ENCODE results near the gene DLL4. TPM values are rescaled to one million over a fixed set of nuclear protein-coding genes. Genes with fewer than 3 reads are reported as not detected.

Gene DLL4
- total RNA-seq, 4 donors from 2014 or later: 4.2 to 11.2 (median 7.1) TPM

GRCh38 chr15:40925495-40925862, 3.7 kb upstream of the DLL4 start:
- Histone ChIP-seq H3K27ac (no peak overlapping the region), H3K36me3 (no peaks in the 10 kb centered on the region), H3K9me3 (no peaks in the 10 kb centered on the region), H3K4me3 (peak overlapping the region in 1 of 4 donors; percentile 32), H3K27me3 (peaks cover 0 to 55% of the 10 kb centered on the region in 2 donors), H3K4me1 (peaks cover 0 to 52% (median 39%) of the 10 kb centered on the region in 4 donors)
- 15 to 56% methylated on average over 30 of the region's 30 CpGs for WGBS, 2 donors
- TF ChIP-seq EP300 (IDR thresholded peaks at IDR 0.05) (no peak), POLR2A (IDR thresholded peaks at IDR 0.05) (no peak), CTCF (IDR thresholded peaks at IDR 0.05) (no peak)
- DNase-seq (ENCODE audit: low spot score in 2 of 2): no peak

GRCh38 chr15:40925863-40926658, 3.1 kb upstream of the DLL4 start:
- no peak for DNase-seq (ENCODE audit: low spot score in 2 of 2)
- 10 to 14% methylated on average over 49 to 61 of the region's 61 CpGs for WGBS, 2 donors
- Histone ChIP-seq H3K4me1 (peaks cover 0 to 57% (median 44%) of the 10 kb centered on the region in 4 donors), H3K27ac (no peak overlapping the region), H3K27me3 (peaks cover 0 to 61% of the 10 kb centered on the region in 2 donors), H3K9me3 (no peaks in the 10 kb centered on the region), H3K36me3 (no peaks in the 10 kb centered on the region), H3K4me3 (peak overlapping the region in 2 of 4 donors; percentile 20 to 32)
- TF ChIP-seq EP300 (IDR thresholded peaks at IDR 0.05) (no peak), CTCF (IDR thresholded peaks at IDR 0.05) (no peak), POLR2A (IDR thresholded peaks at IDR 0.05) (no peak)

GRCh38 chr15:40926659-40927494, 2.3 kb upstream of the DLL4 start:
- Histone ChIP-seq H3K9me3 (no peaks in the 10 kb centered on the region), H3K27me3 (peaks cover 0 to 69% of the 10 kb centered on the region in 2 donors), H3K4me3 (peak overlapping the region in 1 of 4 donors; percentile 20), H3K4me1 (peaks cover 0 to 62% (median 48%) of the 10 kb centered on the region in 4 donors), H3K27ac (no peak overlapping the region), H3K36me3 (no peaks in the 10 kb centered on the region)
- no peak for DNase-seq (ENCODE audit: low spot score in 2 of 2)
- 33 to 38% methylated on average over 22 to 33 of the region's 33 CpGs for WGBS, 2 donors
- TF ChIP-seq EP300 (IDR thresholded peaks at IDR 0.05) (no peak), POLR2A (IDR thresholded peaks at IDR 0.05) (no peak), CTCF (IDR thresholded peaks at IDR 0.05) (no peak)

GRCh38 chr15:40927495-40927872, 1.7 kb upstream of the DLL4 start:
- DNase-seq (ENCODE audit: low spot score in 2 of 2): no peak
- TF ChIP-seq CTCF (IDR thresholded peaks at IDR 0.05) (no peak), EP300 (IDR thresholded peaks at IDR 0.05) (no peak)
- WGBS, 2 donors: 15 to 18% methylated on average over 17 to 23 of the region's 24 CpGs
- Histone ChIP-seq H3K27ac (no peak overlapping the region), H3K4me1 (peaks cover 0 to 62% (median 48%) of the 10 kb centered on the region in 4 donors), H3K9me3 (no peaks in the 10 kb centered on the region), H3K36me3 (no peaks in the 10 kb centered on the region), H3K27me3 (peaks cover 0 to 76% of the 10 kb centered on the region in 2 donors), H3K4me3 (peak overlapping the region in 3 of 4 donors; percentile 25 to 56 (median 42))
